ENCODE measurements around the gene SLC4A8.
"Not testable (repeated sequence)": the region's sequence is repeated elsewhere in the genome, so short reads cannot be mapped to it uniquely, and the experiment has no call there.

SLC4A8 gene

GRCh38 chr12:51430196-51430895 is 5.7 kb downstream of the SLC4A8 start:
- no peak for DNase-seq

- DNase-seq: peak; percentile 31
These were observed 8.3 kb downstream of the SLC4A8 start for GRCh38 chr12:51432921-51433320.

GRCh38 chr12:51434305-51434704 is 9.7 kb downstream of the SLC4A8 start:
- no peak for DNase-seq

- DNase-seq: no peak
These were observed 12.8 kb downstream of the SLC4A8 start for GRCh38 chr12:51437431-51437830.

GRCh38 chr12:51439330-51439729 is 14.7 kb downstream of the SLC4A8 start:
- DNase-seq: no peak

GRCh38 chr12:51441583-51441982 is 17.0 kb downstream of the SLC4A8 start:
- DNase-seq: no peak

GRCh38 chr12:51442324-51442723 is 17.7 kb downstream of the SLC4A8 start:
- no peak for DNase-seq

- DNase-seq: no peak
These were observed 18.9 kb downstream of the SLC4A8 start for GRCh38 chr12:51443573-51443972.

GRCh38 chr12:51448618-51449256 is 24.1 kb downstream of the SLC4A8 start:
- peak; percentile 18 for DNase-seq

- DNase-seq: peak; percentile 4
These were observed 25.1 kb downstream of the SLC4A8 start for GRCh38 chr12:51449580-51450246.

GRCh38 chr12:51450333-51450732 is 25.7 kb downstream of the SLC4A8 start:
- no peak for DNase-seq

- no peak for DNase-seq
These were observed 26.2 kb downstream of the SLC4A8 start for GRCh38 chr12:51450806-51451205.

- not testable (repeated sequence) for DNase-seq
These were observed 29.4 kb downstream of the SLC4A8 start for GRCh38 chr12:51454016-51454415.

GRCh38 chr12:51455050-51455449 is 30.4 kb downstream of the SLC4A8 start:
- not testable (repeated sequence) for DNase-seq

- no peak for DNase-seq
These were observed 34.0 kb downstream of the SLC4A8 start for GRCh38 chr12:51458635-51459034.

- no peak for DNase-seq
These were observed 35.9 kb downstream of the SLC4A8 start for GRCh38 chr12:51460519-51460918.

- DNase-seq: peak; percentile 40
These were observed 40.9 kb downstream of the SLC4A8 start for GRCh38 chr12:51465491-51465890.

- no peak for DNase-seq
These were observed 45.5 kb downstream of the SLC4A8 start for GRCh38 chr12:51470116-51470515.

- peak; percentile 7 for DNase-seq
These were observed 46.7 kb downstream of the SLC4A8 start for GRCh38 chr12:51471111-51471864.

- DNase-seq: no peak
These were observed 48.4 kb downstream of the SLC4A8 start for GRCh38 chr12:51472984-51473383.

GRCh38 chr12:51473947-51474346 is 49.3 kb downstream of the SLC4A8 start:
- no peak for DNase-seq

- no peak for DNase-seq
These were observed 50.9 kb downstream of the SLC4A8 start for GRCh38 chr12:51475543-51475942.

- no peak for DNase-seq
These were observed 56.3 kb downstream of the SLC4A8 start for GRCh38 chr12:51480978-51481377.
